ENCODE data around the gene TERF2IP.

DNA sequence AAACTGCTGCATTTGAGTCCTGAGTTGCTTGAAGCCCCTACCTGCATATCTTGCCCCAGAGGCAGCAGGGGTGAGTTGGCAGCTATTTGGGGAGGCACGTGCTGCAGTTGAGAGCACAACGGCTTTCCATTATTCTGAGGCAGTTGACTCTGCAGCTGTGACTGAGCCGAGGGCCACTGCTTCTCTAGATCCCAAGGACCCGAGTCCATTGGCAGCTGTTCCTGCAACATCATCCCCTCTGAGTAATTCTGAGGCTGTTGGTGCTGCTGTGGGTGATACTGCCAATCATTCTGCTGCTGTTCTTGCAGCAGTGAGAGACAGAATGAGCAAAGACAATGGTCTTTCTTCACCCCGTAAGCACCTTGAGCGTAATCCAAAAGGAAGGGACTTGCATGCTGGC, 12.7 kb downstream of the TERF2IP start:
- TF ChIP-seq CTCF (IDR thresholded peaks at IDR 0.05) (no peak), EZH2 (IDR thresholded peaks at IDR 0.05) (no peak)

Measured in neural progenitor cell (in vitro differentiated cells).